LNCAP (cell line): ENCODE measurements around the gene ID1.

Experiments used
- CTCF ChIP-seq: fragments of 450-650 bp; IDR thresholded peaks from 2 replicates; pipeline ENCODE4 v1.5.1; 2017; ENCODE audit warnings: mild to moderate bottlenecking

Gene ID1

DNA sequence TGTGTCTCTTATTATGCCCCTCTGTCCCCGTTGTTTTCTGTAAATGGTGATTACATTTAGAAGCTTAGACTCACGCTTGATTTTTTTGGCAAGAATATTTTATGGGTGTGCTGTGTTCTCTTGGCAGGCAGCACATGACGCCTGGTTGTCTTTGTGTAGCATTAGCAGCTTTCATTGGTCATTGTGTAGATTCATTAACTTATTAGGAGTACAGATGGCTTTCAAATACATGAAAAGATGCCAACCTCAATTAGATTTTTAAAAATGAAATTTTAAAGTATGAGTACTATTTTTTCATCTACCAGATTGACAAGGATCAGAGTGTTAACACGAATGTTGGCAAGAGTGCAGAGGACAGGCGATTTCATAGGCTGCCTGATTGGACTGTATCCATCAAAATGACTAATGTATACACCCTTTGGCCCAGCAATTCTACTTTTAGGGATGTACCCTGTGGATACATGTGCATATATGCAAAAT lies 47.9 kb downstream of the ID1 start:
- TF ChIP-seq CTCF, result no peak

GRCh38 chr20:31653561-31653960 lies 48.5 kb downstream of the ID1 start:
- TF ChIP-seq CTCF, result no peak

DNA sequence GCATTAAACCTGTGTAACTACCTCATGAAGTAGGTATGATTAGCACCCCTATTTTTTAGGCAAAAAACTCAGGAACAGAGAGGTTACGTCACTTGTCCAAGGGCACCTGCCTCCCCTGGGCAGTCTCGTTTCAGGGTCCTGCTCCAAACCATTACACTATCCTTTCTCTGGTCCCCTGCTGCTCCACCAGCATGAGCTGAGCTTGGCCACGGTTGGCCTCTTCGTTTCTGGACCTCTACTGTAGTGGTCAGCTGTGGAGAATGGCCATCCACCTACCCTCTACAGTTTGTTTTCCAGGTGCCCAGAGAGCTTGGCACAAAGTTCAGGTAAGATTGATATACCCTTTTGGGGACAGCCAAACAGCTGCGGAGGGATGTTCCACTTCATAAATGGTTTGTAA lies 49.4 kb downstream of the ID1 start:
- no peak for TF ChIP-seq CTCF
